Measurements from ENCODE around the gene ZCCHC14. TPM values are rescaled to one million over a fixed set of nuclear protein-coding genes. Genes with fewer than 3 reads are reported as not detected.
"Not testable (repeated sequence)": the region's sequence is repeated elsewhere in the genome, so short reads cannot be mapped to it uniquely, and the experiment has no call there.

The ZCCHC14 gene
- total RNA-seq, 1 donor from 2014 or later: 11.0 TPM

DNA sequence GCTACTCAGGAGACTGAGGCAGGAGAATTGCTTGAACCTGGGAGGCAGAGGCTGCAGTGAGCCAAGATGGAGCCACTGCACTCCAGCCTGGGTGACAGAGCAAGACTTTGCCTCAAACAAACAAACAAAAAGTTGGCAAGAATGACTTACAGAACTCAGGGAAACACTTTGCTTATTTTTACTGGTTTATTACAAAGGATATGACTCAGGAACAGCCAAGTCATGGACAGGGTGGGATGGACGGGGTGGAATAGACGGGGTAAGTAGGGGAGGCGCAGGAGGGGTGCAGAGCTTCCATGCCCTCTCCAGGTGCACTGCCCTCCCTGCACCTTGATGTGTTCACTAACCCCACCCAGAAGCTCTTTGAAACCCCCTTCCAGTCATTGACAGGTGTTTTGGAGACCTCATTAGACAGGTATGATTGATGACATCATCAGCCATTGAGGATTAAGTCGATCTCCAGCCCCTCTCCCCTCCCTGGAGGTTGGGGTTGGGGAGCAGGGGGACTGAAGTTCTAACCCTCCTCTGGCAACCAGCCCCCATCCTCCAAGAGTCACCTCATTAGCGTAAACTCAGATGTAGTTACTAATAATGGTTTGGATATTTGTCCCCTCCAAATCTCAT lies 41.3 kb upstream of the ZCCHC14 start:
- intact Hi-C loops (cut with micrococcal nuclease): no loop called here
- H3K27ac Mint-ChIP-seq: no peak overlapping the region
- peaks cover 11% of the 10 kb centered on the region for H3K27me3 Mint-ChIP-seq (ENCODE audit: insufficient read depth)
- peaks cover 33% of the 10 kb centered on the region for H3K9me3 Mint-ChIP-seq
- H3K4me3 Mint-ChIP-seq: no peak overlapping the region
- H3K36me3 Mint-ChIP-seq (ENCODE audit: low read depth): peaks cover 1% of the 10 kb centered on the region
- peaks cover 5% of the 10 kb centered on the region for H3K4me1 Mint-ChIP-seq (ENCODE audit: low read depth)
- no peak for DNase-seq (ENCODE audit: low spot score)

DNA sequence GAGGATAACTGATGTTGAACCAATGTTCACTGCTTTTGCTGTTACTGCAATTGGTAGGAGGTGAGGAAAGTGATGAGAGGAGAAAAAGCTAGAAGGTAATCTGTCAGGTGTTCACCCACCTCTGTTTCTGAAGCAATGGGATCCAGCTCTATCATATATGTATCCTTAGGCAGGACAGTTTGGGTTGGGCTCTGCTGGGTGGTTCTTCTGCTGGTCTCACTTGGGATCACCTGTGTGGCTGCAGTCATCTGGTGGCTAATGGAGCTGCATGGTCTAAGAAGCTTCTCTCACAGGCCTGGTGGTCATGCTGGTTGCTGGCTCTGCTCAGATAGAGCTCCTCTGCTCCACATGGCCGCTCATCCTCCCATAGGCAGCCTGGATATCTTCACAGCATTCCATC lies 40.2 kb upstream of the ZCCHC14 start:
- intact Hi-C loops (cut with micrococcal nuclease): no loop called here
- H3K4me1 Mint-ChIP-seq (ENCODE audit: low read depth): no peaks in the 10 kb centered on the region

DNA sequence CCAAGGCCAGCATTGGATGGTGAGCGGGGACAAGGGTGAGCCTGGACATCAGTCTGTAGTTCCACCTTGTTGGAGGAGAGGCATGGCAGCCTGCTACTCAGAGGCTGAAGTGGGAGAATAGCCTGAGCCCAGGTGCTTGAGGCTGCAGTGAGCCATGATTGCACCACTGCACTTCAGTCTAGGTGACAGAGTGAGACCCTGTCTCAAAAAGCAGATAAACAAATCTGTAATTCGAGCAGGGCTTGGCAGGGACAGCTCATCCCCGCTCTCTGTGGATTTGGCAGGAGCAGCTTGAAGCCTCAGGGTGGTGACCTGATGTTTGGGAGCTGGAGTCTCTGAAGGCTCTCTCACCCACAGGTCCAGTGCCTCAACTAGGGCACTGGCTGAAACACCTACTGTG lies 38.6 kb upstream of the ZCCHC14 start:
- no peaks in the 10 kb centered on the region for H3K4me1 Mint-ChIP-seq (ENCODE audit: low read depth)
- peaks cover 13% of the 10 kb centered on the region for H3K27me3 Mint-ChIP-seq (ENCODE audit: insufficient read depth)
- intact Hi-C loops (cut with micrococcal nuclease): no loop called here
- peaks cover 26% of the 10 kb centered on the region for H3K9me3 Mint-ChIP-seq
- H3K4me3 Mint-ChIP-seq: no peak overlapping the region
- no peaks in the 10 kb centered on the region for H3K36me3 Mint-ChIP-seq (ENCODE audit: low read depth)
- no peak overlapping the region for H3K27ac Mint-ChIP-seq
- DNase-seq (ENCODE audit: low spot score): no peak

More for the DNA sequence above, 40.2 kb upstream of the ZCCHC14 start:
- no peak overlapping the region for H3K27ac Mint-ChIP-seq
- no peak overlapping the region for H3K4me3 Mint-ChIP-seq
- H3K36me3 Mint-ChIP-seq (ENCODE audit: low read depth): peaks cover 1% of the 10 kb centered on the region
- H3K27me3 Mint-ChIP-seq (ENCODE audit: insufficient read depth): peaks cover 12% of the 10 kb centered on the region
- H3K9me3 Mint-ChIP-seq: peaks cover 33% of the 10 kb centered on the region
- no peak for DNase-seq (ENCODE audit: low spot score)

DNA sequence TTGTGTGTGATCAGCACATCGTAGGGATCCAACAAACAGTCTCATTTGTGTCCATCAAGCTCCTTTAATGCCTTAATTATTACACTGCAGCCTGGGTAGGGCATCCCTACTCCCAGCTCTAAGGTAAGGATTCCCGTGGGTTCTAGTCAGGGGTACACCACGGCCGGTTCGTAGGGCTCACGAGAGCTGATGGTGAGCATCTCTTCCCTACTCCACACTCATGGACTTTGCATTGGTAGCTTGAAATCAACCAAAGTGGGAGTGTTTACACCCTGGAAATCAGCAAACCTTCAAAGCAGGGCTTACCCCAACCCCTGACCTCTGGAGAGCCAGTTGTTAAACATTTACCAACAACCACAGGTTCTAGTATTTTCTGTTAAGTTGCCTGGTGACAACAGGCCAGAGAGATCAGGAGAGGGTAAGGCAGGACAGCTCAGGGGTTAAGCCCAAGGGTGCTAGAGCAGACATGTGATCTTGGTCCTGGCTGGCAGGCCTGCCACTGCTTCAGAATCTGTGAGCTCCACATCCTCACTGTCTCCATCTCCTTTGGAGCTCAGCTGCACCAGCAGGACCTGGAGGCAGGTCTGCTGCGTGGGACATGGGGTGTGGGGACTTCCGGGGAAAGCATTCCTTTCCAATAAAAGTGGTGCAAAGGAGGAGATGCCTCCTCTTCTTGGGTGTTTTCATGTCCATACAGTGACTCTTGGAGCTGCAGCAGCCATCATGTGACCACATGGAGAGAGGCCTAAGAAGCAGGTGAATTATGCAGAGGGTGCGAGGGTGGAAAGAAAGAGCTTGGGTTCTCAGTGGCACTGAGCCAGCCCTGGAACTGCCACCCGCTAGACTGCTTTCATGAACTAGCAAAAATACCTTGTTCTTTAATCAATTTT lies 36.1 kb upstream of the ZCCHC14 start:
- Mint-ChIP-seq H3K36me3 (ENCODE audit: low read depth) (no peaks in the 10 kb centered on the region), H3K27ac (no peak overlapping the region), H3K27me3 (ENCODE audit: insufficient read depth) (peaks cover 13% of the 10 kb centered on the region), H3K4me3 (no peak overlapping the region), H3K9me3 (peaks cover 15% of the 10 kb centered on the region), H3K4me1 (ENCODE audit: low read depth) (no peaks in the 10 kb centered on the region)
- no peak for DNase-seq (ENCODE audit: low spot score)
- intact Hi-C loops (cut with micrococcal nuclease): no loop called here

DNA sequence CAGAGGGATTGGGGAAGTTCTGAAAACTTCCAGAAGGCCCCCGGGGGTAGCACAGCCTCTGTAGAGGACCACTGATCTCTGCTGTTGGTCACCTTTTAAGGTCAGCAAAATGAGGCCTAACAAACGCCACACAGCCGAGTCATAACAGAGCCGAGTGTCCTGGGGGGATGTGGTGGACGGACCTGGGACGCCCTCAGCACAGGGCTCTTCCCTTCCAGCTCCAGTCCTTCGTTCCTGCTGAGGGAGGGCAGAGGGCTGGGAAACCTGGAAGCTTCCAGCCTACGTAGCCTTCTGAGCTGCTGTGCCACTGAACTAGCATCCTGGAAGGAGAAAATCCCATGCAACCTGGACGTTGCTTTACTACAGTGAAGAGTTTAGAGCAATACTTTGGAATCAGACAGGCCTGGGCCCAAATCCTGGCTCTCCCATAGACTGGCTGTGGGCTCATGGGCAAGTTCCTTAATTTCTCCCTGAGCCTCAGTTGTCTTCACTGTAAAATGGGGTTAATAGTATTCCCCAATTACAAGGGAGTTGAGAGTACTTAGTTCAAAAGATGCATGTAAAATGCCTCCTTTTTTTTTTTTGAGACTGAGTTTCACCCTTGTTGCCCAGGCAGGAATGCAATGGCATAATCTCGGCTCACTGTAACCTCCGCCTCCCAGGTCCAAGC lies 34.4 kb upstream of the ZCCHC14 start:
- DNase-seq (ENCODE audit: low spot score): no peak
- H3K27ac Mint-ChIP-seq: no peak overlapping the region
- H3K9me3 Mint-ChIP-seq: peaks cover 2% of the 10 kb centered on the region
- intact Hi-C loops (cut with micrococcal nuclease): no loop called here
- no peak overlapping the region for H3K4me3 Mint-ChIP-seq
- H3K36me3 Mint-ChIP-seq (ENCODE audit: low read depth): no peaks in the 10 kb centered on the region
- H3K27me3 Mint-ChIP-seq (ENCODE audit: insufficient read depth): peaks cover 13% of the 10 kb centered on the region
- no peaks in the 10 kb centered on the region for H3K4me1 Mint-ChIP-seq (ENCODE audit: low read depth)

DNA sequence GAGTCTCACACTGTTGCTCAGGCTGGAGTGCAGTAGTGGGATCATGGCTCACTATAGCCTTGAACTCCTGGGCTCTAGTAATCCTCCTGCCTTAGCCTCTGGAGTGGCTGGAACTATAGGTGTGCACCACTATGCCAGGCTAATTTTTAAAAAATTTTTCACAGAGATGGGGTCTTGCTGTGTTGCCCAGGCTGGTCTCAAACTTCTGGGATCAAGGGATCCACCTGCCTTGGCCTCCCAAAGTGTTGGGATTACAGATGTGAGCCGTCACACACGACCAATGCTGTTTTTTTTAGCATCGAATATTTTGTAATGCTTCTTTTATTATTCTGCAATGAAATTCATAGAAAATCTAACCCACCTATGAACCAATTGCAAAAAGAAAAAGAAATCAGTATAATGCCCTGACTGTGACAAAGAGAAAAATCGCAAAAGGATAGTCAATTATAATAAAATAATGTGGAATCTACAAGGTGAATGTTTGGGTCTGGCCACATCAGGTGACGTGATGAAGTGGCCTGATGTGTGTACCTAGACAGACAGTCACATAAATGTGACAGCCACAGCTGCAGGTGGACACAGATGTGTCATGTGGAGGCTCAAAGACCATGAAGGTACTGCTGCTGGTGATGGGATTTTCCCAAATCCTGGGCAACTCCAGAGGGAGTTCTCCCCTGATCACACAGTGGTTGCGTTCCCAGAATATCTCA lies 33.6 kb upstream of the ZCCHC14 start:
- intact Hi-C loops (cut with micrococcal nuclease): no loop called here
- Mint-ChIP-seq H3K4me1 (ENCODE audit: low read depth) (no peaks in the 10 kb centered on the region), H3K4me3 (no peak overlapping the region), H3K9me3 (peaks cover 2% of the 10 kb centered on the region), H3K27me3 (ENCODE audit: insufficient read depth) (peaks cover 13% of the 10 kb centered on the region), H3K27ac (no peak overlapping the region), H3K36me3 (ENCODE audit: low read depth) (no peaks in the 10 kb centered on the region)
- no peak for DNase-seq (ENCODE audit: low spot score)

DNA sequence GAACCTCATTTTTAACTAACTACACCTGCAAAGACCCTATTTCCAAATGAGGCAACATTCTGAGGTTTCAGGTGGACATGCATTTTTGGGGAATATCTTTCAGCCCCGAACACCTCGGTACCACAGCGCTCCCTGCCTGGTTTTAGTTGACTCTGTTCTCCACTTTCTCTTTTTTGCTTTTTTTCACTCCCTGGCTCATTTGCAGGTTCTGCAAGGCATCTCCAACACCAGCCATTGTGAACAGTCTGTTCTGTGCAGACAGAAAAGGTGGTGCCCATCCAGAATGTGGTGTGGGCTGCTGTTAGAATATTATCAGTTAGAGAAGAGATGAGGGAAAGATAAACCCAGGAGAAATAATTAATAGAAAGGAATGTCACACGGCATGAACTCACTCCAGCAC lies 32.5 kb upstream of the ZCCHC14 start:
- Mint-ChIP-seq H3K36me3 (ENCODE audit: low read depth) (no peaks in the 10 kb centered on the region), H3K9me3 (no peaks in the 10 kb centered on the region), H3K27me3 (ENCODE audit: insufficient read depth) (peaks cover 15% of the 10 kb centered on the region), H3K4me3 (no peak overlapping the region), H3K27ac (no peak overlapping the region), H3K4me1 (ENCODE audit: low read depth) (no peaks in the 10 kb centered on the region)
- intact Hi-C loops (cut with micrococcal nuclease): no loop called here
- DNase-seq (ENCODE audit: low spot score): no peak

DNA sequence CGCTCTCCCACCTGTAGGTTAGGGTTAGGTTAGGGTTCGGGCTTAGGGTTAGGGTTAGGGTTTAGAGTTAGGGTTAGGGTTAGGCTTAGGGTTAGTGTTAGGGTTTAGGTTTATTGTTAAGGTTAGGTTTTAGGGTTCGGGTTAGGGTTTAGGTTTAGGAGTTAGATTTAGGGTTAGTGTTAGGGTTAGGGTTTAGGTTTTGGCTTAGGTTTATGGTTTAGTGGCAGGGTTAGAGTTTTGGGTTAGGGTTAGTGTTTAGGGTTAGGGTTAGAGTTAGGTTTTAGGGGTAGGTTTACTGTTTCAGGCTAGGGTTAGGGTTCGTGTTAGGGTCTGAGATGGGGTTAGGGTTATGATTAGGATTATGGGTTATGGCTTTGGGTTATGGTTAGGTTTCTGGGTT lies 31.6 kb upstream of the ZCCHC14 start:
- DNase-seq (ENCODE audit: low spot score): no peak
- Mint-ChIP-seq H3K27ac (no peak overlapping the region), H3K27me3 (ENCODE audit: insufficient read depth) (peaks cover 10% of the 10 kb centered on the region), H3K4me3 (no peak overlapping the region), H3K36me3 (ENCODE audit: low read depth) (no peaks in the 10 kb centered on the region), H3K9me3 (no peaks in the 10 kb centered on the region), H3K4me1 (ENCODE audit: low read depth) (no peaks in the 10 kb centered on the region)
- intact Hi-C loops (cut with micrococcal nuclease): no loop called here

DNA sequence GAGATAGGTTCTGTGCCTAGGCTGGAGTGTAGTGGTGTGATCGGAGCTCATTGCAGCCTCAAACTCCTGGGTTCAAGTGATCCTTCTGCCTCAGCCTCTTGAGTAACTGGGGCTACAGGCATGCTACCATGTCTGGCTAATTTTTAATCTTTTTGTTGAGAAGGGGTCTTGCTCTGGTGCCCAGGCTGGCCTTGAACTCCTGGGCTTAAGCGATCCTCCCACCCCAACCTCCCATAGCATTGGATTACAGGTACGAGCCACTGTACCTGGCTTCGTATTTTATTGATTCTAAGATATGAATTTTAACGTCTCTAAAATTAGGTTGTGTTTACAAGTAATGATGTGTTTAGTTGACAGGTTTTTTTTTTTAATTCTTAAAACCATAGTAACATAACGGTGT lies 30.8 kb upstream of the ZCCHC14 start:
- intact Hi-C loops (cut with micrococcal nuclease); H3K36me3 Mint-ChIP-seq (ENCODE audit: low read depth); H3K27ac Mint-ChIP-seq; H3K27me3 Mint-ChIP-seq (ENCODE audit: insufficient read depth); H3K4me1 Mint-ChIP-seq (ENCODE audit: low read depth); H3K4me3 Mint-ChIP-seq; H3K9me3 Mint-ChIP-seq; DNase-seq (ENCODE audit: low spot score): not testable (repeated sequence)

DNA sequence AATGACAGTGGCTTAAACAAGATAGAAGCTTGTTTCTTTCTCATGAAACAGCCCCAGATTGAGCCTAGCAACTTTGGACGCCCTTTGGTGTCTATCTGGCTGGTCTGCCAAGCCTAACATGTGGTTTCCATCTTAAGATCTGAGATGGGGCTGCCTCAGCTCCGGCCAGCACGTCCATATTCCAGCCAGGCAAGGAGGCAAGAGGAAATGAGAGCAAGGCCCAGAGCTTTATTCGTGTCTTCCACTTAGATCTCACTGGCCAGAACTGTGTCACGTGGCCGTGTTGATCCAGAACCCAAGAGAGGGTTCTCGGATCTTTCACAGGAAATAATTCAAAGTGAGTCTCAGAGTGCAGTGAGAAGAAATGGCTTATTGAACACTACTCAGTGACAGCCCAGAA lies 28.9 kb upstream of the ZCCHC14 start:
- H3K27me3 Mint-ChIP-seq (ENCODE audit: insufficient read depth); intact Hi-C loops (cut with micrococcal nuclease); H3K27ac Mint-ChIP-seq: not testable (repeated sequence)

DNA sequence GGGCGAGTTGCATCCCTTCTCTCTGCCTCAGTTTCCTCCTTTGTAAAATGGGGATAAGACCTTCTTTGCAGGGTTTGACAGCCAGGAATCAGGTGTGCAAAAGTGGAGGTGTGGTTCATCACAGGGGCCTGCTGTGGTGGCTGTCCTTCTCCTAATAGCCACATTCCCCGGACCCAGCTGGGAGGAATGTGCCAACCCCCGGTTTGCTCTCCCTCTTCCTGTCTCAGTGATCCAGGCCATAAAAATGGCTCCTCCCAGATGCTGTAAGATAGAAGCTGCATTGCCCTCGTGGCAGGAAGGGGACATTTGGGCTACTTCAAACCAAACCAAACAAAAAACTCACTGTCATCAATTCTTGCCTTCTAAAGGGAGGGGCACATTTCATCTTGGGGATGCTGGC lies 26.3 kb upstream of the ZCCHC14 start:
- H3K36me3 Mint-ChIP-seq (ENCODE audit: low read depth); DNase-seq (ENCODE audit: low spot score); H3K27me3 Mint-ChIP-seq (ENCODE audit: insufficient read depth); intact Hi-C loops (cut with micrococcal nuclease); H3K4me1 Mint-ChIP-seq (ENCODE audit: low read depth); H3K4me3 Mint-ChIP-seq; H3K9me3 Mint-ChIP-seq; H3K27ac Mint-ChIP-seq: not testable (repeated sequence)

More for the DNA sequence above, 28.9 kb upstream of the ZCCHC14 start:
- not testable (repeated sequence) for H3K36me3 Mint-ChIP-seq (ENCODE audit: low read depth); DNase-seq (ENCODE audit: low spot score); H3K4me3 Mint-ChIP-seq; H3K4me1 Mint-ChIP-seq (ENCODE audit: low read depth); H3K9me3 Mint-ChIP-seq

DNA sequence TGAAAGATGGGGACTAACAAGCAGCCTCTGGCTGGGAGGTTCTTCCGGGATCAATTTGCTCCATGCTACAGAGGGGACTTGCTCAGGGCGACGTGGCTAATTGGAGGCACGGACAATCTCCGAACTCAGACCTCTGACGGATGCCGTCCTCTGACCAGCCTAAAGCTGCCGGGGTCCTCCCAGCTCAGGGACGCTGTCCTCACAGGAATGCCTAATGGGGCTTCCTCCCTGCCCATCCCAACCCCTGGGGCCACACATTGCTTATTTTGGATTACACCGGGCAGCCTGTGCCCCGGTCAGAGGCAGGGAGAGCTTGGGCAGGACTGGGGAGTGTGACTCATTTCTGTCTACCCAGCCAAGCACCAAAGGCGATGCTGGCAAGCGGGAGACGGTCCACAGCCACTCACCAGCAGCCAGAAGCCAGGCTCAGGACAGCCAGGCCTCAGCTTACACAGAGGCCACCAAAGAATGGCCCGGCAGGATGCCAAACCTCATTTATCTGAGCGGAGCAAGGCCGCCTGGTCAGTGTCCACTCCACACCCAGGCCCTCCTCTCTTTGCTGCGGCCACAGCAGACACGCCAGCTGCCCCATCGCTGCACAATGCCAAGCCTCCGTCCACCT lies 25.7 kb upstream of the ZCCHC14 start:
- H3K27me3 Mint-ChIP-seq (ENCODE audit: insufficient read depth): not testable (repeated sequence)

More for the DNA sequence above, 25.7 kb upstream of the ZCCHC14 start:
- H3K36me3 Mint-ChIP-seq (ENCODE audit: low read depth); H3K27ac Mint-ChIP-seq; H3K4me3 Mint-ChIP-seq; H3K4me1 Mint-ChIP-seq (ENCODE audit: low read depth); DNase-seq (ENCODE audit: low spot score); H3K9me3 Mint-ChIP-seq; intact Hi-C loops (cut with micrococcal nuclease): not testable (repeated sequence)

Measured in activated T-helper 1 cell treated with anti-CD3 and anti-CD28 coated beads, Interleukin-12 subunit alpha, Interleukin-12 subunit beta, Interleukin-2, Interleukin-4 antibody, amounts not matched to agents 30 ng/mL and 10 ng/mL and 1 ng/mL, durations not matched to agents 14 hours and 24 hours and 36 hours (primary cell).